ENCODE data around the gene HIVEP1. TPM values are rescaled to one million over a fixed set of nuclear protein-coding genes. Genes with fewer than 3 reads are reported as not detected.

The HIVEP1 gene
- total and polyA plus RNA-seq, 4 donors: 2.7 to 27.2 (median 6.2) TPM

DNA sequence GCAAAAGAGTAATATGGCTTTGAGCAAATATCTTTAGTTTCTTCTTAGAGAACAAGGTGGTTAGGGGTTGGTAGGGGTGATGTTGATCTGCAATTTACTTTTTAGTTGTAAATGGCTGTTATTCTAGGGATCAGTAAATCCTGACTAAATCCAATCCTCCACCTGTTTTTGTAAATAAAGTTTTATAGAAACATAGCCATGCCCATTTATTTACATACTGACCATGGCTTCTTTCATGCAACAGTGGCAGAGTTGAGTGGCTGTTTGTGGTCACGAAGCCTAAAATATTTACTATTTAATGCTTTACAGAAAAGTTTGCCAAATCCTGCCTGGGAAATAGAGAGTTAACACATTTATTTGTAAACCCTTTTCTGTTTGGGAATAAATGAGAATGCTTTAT lies 14.7 kb downstream of the HIVEP1 start (continued):
- no peak for TF ChIP-seq ZBTB33 (IDR thresholded peaks at IDR 0.05)
- TF ChIP-seq MAX (IDR thresholded peaks at IDR 0.05): no peak
- no peak for TF ChIP-seq HNF4A (conservative IDR thresholded peaks at IDR 0.05)
- no peak for TF ChIP-seq RAD21 (IDR thresholded peaks at IDR 0.05)
- TF ChIP-seq, protein P1, sequence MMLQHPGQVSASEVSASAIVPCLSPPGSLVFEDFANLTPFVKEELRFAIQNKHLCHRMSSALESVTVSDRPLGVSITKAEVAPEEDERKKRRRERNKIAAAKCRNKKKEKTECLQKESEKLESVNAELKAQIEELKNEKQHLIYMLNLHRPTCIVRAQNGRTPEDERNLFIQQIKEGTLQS (IDR thresholded peaks at IDR 0.05): no peak
- no peak for TF ChIP-seq GABPA (IDR thresholded peaks at IDR 0.05 in 1 of 2, conservative IDR thresholded peaks at IDR 0.05 in 1 of 2)
- TF ChIP-seq FOXA2 (IDR thresholded peaks at IDR 0.05): no peak

DNA sequence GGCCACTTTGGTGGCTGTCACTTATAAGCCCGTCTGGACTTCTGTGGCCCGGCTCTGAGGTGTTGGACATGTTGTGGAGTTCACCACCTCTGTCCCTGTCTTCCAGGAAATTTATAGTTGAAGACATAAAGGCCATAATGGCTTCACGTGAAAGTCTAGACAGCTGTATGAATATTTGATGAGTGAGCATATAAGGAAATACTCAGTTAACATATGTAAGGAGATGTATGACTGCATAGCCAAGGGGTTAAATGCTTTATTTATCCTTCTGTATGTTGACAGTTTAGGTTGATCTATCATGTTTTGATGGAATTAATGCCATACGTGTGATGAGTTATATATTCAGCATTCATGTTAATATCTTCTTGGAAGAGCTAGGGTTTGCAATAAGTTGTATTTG lies 16.1 kb downstream of the HIVEP1 start:
- no peak for DNase-seq (ENCODE audit: low spot score)
- no peaks in the 10 kb centered on the region for H3K27me3 ChIP-seq (ENCODE audit: control insufficient read depth in 4 of 4, insufficient read depth in 4 of 4, low read length in 3 of 4)
- H3K9ac ChIP-seq (ENCODE audit: low read depth in 1 of 2, low read length in 2 of 2): no peak overlapping the region
- H3K36me3 ChIP-seq (ENCODE audit: control insufficient read depth in 4 of 4, insufficient read depth in 3 of 4, low read depth in 1 of 4, low read length in 3 of 4): peaks cover 0 to 11% (median 2%) of the 10 kb centered on the region in 4 donors
- no peak for TF ChIP-seq RAD21 (IDR thresholded peaks at IDR 0.05)
- TF ChIP-seq, protein P1 (IDR thresholded peaks at IDR 0.05): no peak
- no peak for TF ChIP-seq NR2F2 (IDR thresholded peaks at IDR 0.05)
- TF ChIP-seq, protein P2, sequence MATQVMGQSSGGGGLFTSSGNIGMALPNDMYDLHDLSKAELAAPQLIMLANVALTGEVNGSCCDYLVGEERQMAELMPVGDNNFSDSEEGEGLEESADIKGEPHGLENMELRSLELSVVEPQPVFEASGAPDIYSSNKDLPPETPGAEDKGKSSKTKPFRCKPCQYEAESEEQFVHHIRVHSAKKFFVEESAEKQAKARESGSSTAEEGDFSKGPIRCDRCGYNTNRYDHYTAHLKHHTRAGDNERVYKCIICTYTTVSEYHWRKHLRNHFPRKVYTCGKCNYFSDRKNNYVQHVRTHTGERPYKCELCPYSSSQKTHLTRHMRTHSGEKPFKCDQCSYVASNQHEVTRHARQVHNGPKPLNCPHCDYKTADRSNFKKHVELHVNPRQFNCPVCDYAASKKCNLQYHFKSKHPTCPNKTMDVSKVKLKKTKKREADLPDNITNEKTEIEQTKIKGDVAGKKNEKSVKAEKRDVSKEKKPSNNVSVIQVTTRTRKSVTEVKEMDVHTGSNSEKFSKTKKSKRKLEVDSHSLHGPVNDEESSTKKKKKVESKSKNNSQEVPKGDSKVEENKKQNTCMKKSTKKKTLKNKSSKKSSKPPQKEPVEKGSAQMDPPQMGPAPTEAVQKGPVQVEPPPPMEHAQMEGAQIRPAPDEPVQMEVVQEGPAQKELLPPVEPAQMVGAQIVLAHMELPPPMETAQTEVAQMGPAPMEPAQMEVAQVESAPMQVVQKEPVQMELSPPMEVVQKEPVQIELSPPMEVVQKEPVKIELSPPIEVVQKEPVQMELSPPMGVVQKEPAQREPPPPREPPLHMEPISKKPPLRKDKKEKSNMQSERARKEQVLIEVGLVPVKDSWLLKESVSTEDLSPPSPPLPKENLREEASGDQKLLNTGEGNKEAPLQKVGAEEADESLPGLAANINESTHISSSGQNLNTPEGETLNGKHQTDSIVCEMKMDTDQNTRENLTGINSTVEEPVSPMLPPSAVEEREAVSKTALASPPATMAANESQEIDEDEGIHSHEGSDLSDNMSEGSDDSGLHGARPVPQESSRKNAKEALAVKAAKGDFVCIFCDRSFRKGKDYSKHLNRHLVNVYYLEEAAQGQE (IDR thresholded peaks at IDR 0.05): no peak
- no peak for TF ChIP-seq SP1 (IDR thresholded peaks at IDR 0.05)
- TF ChIP-seq FOXA2 (IDR thresholded peaks at IDR 0.05): no peak
- TF ChIP-seq GABPA (IDR thresholded peaks at IDR 0.05 in 1 of 2, conservative IDR thresholded peaks at IDR 0.05 in 1 of 2): no peak
- no peak for TF ChIP-seq MAX (IDR thresholded peaks at IDR 0.05)
- TF ChIP-seq ZBTB33 (IDR thresholded peaks at IDR 0.05): no peak
- no peak for TF ChIP-seq YY1 (IDR thresholded peaks at IDR 0.05)
- no peak for TF ChIP-seq HNF4A (conservative IDR thresholded peaks at IDR 0.05)
- no peak for TF ChIP-seq CTCF (IDR thresholded peaks at IDR 0.05; ENCODE audit: low read depth, low read length, missing input control)
- no peak for TF ChIP-seq RXRA (IDR thresholded peaks at IDR 0.05)
- no peak for TF ChIP-seq EGR1 (IDR thresholded peaks at IDR 0.05; ENCODE audit: low read depth in 2 of 2)
- TF ChIP-seq FOXA1 (IDR thresholded peaks at IDR 0.05): no peak
- TF ChIP-seq JUND (IDR thresholded peaks at IDR 0.05): no peak
- no peak for TF ChIP-seq TAF1 (conservative IDR thresholded peaks at IDR 0.05)
- no peak for TF ChIP-seq HNF4G (IDR thresholded peaks at IDR 0.05)
- H3K4me1 ChIP-seq (ENCODE audit: control insufficient read depth in 4 of 4, insufficient read depth in 4 of 4, low read length in 3 of 4): peaks cover 2 to 14% (median 9%) of the 10 kb centered on the region in 4 donors
- no peak overlapping the region for H3K4me3 ChIP-seq (ENCODE audit: low read depth in 1 of 3, low read length in 3 of 3)
- no peak overlapping the region for H3K27ac ChIP-seq (ENCODE audit: low read depth in 1 of 2, low read length in 2 of 2)
- WGBS: 93% methylated on average over 4 of the region's 4 CpGs
- no peaks in the 10 kb centered on the region for H3K9me3 ChIP-seq (ENCODE audit: control insufficient read depth in 4 of 4, low read length in 3 of 4)
